GM20000 (cell line): Measurements from ENCODE around the gene RNF145.
A peak's percentile ranks its signal among the peaks of the same experiment; 100 is the strongest.

ENCODE experiments used
- DNase-seq: peaks from one replicate; pipeline ENCODE4 v3.0.0; 2012; ENCODE audit warnings: low spot score
- TF ChIP-seq, protein P1 (sequence below): IDR thresholded peaks from 2 replicates; pipeline ENCODE4 v1.5.1; 2012; ENCODE audit warnings: mild to moderate bottlenecking, control low read depth; ENCODE audit errors: extremely low read depth, missing control alignments

Gene RNF145

DNA sequence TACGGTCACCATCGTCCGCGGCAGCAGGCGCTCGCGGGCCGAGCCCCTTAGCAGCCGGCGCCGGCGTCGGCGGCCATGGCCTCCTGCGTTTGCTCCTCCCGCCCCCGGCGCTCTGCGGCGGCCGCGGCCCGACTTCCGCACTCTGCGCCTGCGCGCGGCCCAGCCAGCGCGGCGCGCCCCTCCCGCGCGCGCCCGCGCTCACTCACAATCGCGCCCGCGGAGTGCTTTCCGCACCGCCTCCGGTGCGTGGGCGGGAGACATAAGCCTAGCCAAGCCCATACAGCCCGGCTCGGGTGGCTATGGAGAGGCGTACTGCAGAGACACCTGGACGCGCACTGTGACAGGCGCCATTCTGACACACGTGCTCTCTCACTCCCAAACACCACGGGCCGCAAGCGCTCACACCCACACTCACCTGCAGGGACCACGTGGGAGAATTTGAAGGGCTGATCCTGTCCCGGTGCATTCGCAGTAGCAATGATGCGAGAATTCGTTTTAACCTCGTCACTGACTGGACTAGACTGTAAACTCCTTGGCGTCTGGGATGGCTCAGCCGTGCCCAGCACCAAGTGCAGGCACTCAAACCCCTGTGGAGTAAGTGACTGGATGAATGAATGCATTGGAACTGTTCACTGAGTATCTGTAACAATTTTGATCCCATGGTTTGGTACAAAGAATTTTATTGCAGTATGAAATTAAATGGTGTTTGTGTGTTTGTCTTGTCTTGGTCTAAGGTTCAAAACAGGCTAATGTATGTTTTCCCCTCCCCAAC is at the start of gene RNF145:
TSS of gene RNF145 (minus strand) at position 116 of the 772 bp plus-strand sequence. CDS start 5,936 bp downstream, outside the sequence.
- TF ChIP-seq, protein P1, sequence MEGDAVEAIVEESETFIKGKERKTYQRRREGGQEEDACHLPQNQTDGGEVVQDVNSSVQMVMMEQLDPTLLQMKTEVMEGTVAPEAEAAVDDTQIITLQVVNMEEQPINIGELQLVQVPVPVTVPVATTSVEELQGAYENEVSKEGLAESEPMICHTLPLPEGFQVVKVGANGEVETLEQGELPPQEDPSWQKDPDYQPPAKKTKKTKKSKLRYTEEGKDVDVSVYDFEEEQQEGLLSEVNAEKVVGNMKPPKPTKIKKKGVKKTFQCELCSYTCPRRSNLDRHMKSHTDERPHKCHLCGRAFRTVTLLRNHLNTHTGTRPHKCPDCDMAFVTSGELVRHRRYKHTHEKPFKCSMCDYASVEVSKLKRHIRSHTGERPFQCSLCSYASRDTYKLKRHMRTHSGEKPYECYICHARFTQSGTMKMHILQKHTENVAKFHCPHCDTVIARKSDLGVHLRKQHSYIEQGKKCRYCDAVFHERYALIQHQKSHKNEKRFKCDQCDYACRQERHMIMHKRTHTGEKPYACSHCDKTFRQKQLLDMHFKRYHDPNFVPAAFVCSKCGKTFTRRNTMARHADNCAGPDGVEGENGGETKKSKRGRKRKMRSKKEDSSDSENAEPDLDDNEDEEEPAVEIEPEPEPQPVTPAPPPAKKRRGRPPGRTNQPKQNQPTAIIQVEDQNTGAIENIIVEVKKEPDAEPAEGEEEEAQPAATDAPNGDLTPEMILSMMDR = no peak
- DNase-seq = peak; percentile 96

DNA sequence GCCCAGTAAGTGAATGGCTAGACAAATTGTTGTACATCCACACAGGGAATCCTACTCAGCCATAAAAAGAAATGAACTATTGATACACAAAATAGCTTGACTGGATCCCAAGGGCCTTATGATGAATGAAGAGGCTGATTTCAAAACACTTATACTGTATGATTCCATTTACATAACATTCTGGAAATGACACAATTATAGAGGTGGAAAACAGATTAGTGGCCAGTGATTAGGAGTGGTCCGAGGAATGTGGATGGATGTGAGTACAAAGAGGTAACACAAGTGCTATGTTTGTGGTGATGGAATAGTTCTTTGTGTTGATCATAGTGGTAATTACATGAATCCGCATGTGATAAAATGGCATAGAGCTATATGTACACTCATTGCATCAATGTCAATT is 49.0 kb upstream of the RNF145 start:
- no peak for DNase-seq
- TF ChIP-seq, protein P1 = no peak

DNA sequence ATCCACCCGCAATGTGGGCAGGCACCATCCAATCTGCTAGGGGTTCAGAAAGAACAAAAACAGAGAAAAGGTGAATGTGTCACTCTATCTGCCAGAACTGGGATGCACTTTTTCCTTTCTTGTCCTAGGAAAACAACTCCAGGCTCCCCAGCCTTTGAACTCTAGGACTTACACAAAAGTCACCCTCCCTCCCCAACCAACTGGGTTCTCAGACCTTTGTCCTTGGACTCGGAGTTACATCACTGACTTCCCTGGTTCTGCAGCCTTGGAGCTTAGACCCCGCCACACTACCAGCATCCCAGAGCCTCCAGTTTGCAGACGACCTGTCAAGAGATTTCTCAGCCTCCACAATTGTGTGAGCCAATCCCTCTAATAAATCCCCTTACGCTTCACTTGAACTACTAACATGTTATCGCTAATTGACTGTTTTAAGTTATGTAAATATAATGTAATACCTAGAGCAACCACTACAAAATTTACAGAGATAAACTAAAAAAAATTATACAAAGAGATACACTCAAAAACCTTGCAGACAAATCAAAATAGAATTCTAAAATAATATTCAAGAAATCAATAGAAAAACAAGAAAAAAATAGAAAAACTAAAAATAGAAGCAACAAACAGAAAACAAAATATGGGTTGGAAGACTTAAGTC is 48.4 kb upstream of the RNF145 start:
- TF ChIP-seq, protein P1 = no peak
- no peak for DNase-seq

DNA sequence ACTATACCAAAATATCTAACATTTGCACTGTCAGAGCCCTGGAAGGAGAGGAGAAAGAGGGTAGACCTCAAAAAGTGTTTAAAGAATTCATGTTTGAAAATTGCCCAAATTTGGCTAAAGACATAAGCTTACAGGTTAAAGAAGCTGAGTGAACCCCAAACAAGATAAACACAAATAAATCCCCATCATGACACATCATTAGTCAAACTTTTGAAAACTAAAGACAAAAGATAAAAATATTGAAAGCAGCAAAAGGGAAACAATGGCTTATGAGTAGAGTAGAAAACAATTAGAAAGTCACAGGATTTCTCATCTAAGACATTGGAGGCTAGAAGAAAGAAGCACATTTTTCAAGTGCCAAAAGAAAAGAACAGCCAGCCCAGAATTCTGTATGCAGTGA is 47.7 kb upstream of the RNF145 start:
- DNase-seq = no peak
- TF ChIP-seq, protein P1 = no peak

DNA sequence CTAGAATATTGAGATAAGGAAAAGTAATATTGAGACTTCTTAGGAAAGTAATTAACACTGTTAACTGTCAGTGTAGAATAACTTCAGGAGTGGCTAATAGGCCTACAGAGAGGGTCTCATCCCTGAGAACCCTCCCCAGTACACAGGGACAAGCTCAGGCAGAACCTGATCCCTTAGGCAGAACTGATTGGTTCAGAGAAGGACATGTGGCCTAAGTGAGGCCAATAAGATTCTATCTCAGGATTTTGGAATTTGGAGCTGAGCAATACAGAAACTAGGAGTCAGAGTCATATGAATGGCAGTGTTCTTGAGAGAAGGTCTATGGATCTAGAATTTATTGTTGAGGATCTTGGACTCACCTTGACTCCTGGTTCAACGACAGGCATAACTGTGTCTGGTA is 42.8 kb upstream of the RNF145 start:
- TF ChIP-seq, protein P1 = no peak
- no peak for DNase-seq

- no peak for DNase-seq
- TF ChIP-seq, protein P1 = no peak
Observed at GRCh38 chr5:159249158-159249557, 39.8 kb upstream of the RNF145 start.

DNA sequence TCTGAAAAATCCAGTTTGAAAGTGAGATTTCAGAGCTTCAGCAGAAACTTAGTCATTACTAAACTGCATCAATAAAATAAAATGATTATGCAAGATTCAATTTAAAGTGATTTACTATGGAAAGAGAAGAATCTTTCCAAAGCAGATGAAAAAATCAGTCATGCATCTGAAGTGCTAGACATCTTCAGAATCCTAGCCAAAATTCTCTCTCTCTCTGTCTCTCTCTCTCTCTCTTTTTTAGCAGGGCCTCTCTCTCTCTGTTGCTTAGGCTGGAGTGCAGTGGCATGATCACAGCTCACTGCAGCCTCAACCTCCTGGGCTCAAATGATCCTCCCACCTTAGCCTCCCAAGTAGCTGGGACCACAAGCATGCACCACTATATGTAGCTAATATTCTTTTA is 35.5 kb upstream of the RNF145 start:
- TF ChIP-seq, protein P1 = no peak
- DNase-seq = no peak
